Stimulated activated CD4-positive, alpha-beta T cell treated with anti-CD3 and anti-CD28 coated beads, Interleukin-12 subunit alpha, Interleukin-12 subunit beta, amount 100 ng/mL, for 48 hours (primary cell): ENCODE data around the gene TOM1L1.

ENCODE experiments used
- DNase-seq, 3 donors: peaks; one replicate each; pipeline ENCODE4 v3.0.0-alpha.2; 2020; ENCODE audit warnings: low read depth in 2 of 3, low spot score in 1 of 3

The TOM1L1 gene

GRCh38 chr17:54892360-54892759 lies 8.3 kb upstream of the TOM1L1 start:
- no peak for DNase-seq

- DNase-seq: no peak
These were observed 2.1 kb upstream of the TOM1L1 start for GRCh38 chr17:54898576-54898975.

- no peak for DNase-seq
These were observed 1.5 kb upstream of the TOM1L1 start for GRCh38 chr17:54899201-54899600.

GRCh38 chr17:54899721-54900456 lies 763 bp upstream of the TOM1L1 start:
- no peak for DNase-seq

GRCh38 chr17:54901230-54901822 lies 674 bp downstream of the TOM1L1 start:
- DNase-seq: no peak

- no peak for DNase-seq
These were observed 1.4 kb downstream of the TOM1L1 start for GRCh38 chr17:54902017-54902416.

GRCh38 chr17:54902611-54903010 lies 2.0 kb downstream of the TOM1L1 start:
- no peak for DNase-seq

GRCh38 chr17:54903375-54903774 lies 2.7 kb downstream of the TOM1L1 start:
- DNase-seq: no peak

GRCh38 chr17:54906683-54907082 lies 6.0 kb downstream of the TOM1L1 start:
- no peak for DNase-seq

- no peak for DNase-seq
These were observed 6.7 kb downstream of the TOM1L1 start for GRCh38 chr17:54907376-54907775.

- no peak for DNase-seq
These were observed 9.1 kb downstream of the TOM1L1 start for GRCh38 chr17:54909766-54910165.

GRCh38 chr17:54916721-54917120 lies 16.1 kb downstream of the TOM1L1 start:
- no peak for DNase-seq

- DNase-seq: no peak
These were observed 18.8 kb downstream of the TOM1L1 start for GRCh38 chr17:54919425-54919824.

GRCh38 chr17:54920819-54921218 lies 20.2 kb downstream of the TOM1L1 start:
- no peak for DNase-seq

- no peak for DNase-seq
These were observed 23.8 kb downstream of the TOM1L1 start for GRCh38 chr17:54924405-54924804.

GRCh38 chr17:54927525-54927924 lies 26.9 kb downstream of the TOM1L1 start:
- DNase-seq: no peak

GRCh38 chr17:54932711-54933110 lies 32.1 kb downstream of the TOM1L1 start:
- DNase-seq: no peak

GRCh38 chr17:54933921-54934320 lies 33.3 kb downstream of the TOM1L1 start:
- DNase-seq: no peak

GRCh38 chr17:54935471-54935870 lies 34.8 kb downstream of the TOM1L1 start:
- DNase-seq: no peak

GRCh38 chr17:54937018-54937417 lies 36.4 kb downstream of the TOM1L1 start:
- no peak for DNase-seq

- no peak for DNase-seq
These were observed 36.8 kb downstream of the TOM1L1 start for GRCh38 chr17:54937426-54937825.

GRCh38 chr17:54941285-54941684 lies 40.6 kb downstream of the TOM1L1 start:
- no peak for DNase-seq

GRCh38 chr17:54944796-54945195 lies 44.1 kb downstream of the TOM1L1 start:
- no peak for DNase-seq
